ENCODE results near the gene LRGUK.

Gene LRGUK

DNA sequence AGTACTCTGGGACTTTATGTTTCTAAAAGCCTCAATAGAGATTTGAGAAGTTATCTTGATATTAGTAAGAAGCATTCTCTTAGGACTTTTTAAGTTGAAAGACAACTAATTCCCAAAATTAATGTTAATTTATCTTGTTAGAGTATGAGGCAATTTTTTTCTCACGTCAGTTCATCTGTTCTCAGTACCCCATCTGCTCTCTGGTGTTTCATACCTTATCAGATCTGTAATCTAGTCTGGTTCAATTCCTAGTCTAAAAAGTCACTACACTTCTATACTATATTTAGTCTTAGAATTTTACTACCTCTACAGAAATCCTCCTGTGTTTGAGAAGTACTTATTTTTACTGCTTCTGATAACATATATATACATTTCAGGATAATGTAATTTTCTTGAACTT is 66.1 kb downstream of the LRGUK start:
- TF ChIP-seq, protein P1, sequence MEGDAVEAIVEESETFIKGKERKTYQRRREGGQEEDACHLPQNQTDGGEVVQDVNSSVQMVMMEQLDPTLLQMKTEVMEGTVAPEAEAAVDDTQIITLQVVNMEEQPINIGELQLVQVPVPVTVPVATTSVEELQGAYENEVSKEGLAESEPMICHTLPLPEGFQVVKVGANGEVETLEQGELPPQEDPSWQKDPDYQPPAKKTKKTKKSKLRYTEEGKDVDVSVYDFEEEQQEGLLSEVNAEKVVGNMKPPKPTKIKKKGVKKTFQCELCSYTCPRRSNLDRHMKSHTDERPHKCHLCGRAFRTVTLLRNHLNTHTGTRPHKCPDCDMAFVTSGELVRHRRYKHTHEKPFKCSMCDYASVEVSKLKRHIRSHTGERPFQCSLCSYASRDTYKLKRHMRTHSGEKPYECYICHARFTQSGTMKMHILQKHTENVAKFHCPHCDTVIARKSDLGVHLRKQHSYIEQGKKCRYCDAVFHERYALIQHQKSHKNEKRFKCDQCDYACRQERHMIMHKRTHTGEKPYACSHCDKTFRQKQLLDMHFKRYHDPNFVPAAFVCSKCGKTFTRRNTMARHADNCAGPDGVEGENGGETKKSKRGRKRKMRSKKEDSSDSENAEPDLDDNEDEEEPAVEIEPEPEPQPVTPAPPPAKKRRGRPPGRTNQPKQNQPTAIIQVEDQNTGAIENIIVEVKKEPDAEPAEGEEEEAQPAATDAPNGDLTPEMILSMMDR (IDR thresholded peaks at IDR 0.05; ENCODE audit: low read depth, low read length) = no peak
- Histone ChIP-seq H3K27me3 (no peaks in the 10 kb centered on the region), H3K4me1 (peaks cover 9% of the 10 kb centered on the region), H3K36me3 (no peaks in the 10 kb centered on the region), H3K9me3 (no peaks in the 10 kb centered on the region), H3K4me3 (ENCODE audit: low read depth, low read length) (no peak overlapping the region)
- DNase-seq = no peak

- TF ChIP-seq, protein P1 (IDR thresholded peaks at IDR 0.05; ENCODE audit: low read depth, low read length) = no peak
- no peak for DNase-seq
- Histone ChIP-seq H3K4me1 (peaks cover 9% of the 10 kb centered on the region), H3K9me3 (no peaks in the 10 kb centered on the region), H3K4me3 (ENCODE audit: low read depth, low read length) (no peak overlapping the region), H3K27me3 (no peaks in the 10 kb centered on the region), H3K36me3 (no peaks in the 10 kb centered on the region)
Observed at GRCh38 chr7:134195252-134195651, 68.1 kb downstream of the LRGUK start.

DNA sequence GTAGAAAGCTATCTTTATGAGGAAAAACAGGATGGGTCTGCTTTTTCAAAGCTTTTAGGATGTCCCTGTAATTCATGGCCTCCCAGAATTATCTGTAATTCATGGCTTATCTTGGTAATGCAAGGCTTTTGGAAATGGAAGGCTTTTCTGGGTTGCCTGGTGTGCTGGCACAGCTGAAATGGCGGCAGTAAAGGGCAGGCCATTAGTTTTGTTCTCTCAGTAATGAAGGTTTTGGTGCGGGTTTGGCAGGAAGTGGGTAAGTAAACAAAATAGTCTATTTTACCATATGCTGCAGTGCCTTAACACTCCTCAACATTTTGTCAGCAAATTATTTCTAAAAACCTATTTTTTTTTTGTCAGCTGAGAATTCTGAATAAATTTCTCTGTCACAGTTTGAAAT is 69.3 kb downstream of the LRGUK start:
- no peaks in the 10 kb centered on the region for H3K9me3 ChIP-seq
- no peaks in the 10 kb centered on the region for H3K27me3 ChIP-seq
- no peak overlapping the region for H3K4me3 ChIP-seq (ENCODE audit: low read depth, low read length)
- no peaks in the 10 kb centered on the region for H3K36me3 ChIP-seq
- peaks cover 9% of the 10 kb centered on the region for H3K4me1 ChIP-seq
- TF ChIP-seq, protein P1 (IDR thresholded peaks at IDR 0.05; ENCODE audit: low read depth, low read length) = no peak
- DNase-seq = no peak

GRCh38 chr7:134197345-134197744 is 70.2 kb downstream of the LRGUK start:
- Histone ChIP-seq H3K27me3 (no peaks in the 10 kb centered on the region), H3K4me3 (ENCODE audit: low read depth, low read length) (no peak overlapping the region), H3K36me3 (no peaks in the 10 kb centered on the region), H3K9me3 (no peaks in the 10 kb centered on the region), H3K4me1 (peaks cover 9% of the 10 kb centered on the region)
- DNase-seq = no peak
- TF ChIP-seq, protein P1 (IDR thresholded peaks at IDR 0.05; ENCODE audit: low read depth, low read length) = peak; percentile 17; the same call in 1 of the 2 replicates

GRCh38 chr7:134200970-134201369 is 73.8 kb downstream of the LRGUK start:
- no peaks in the 10 kb centered on the region for H3K9me3 ChIP-seq
- TF ChIP-seq, protein P1 (IDR thresholded peaks at IDR 0.05; ENCODE audit: low read depth, low read length) = no peak

DNA sequence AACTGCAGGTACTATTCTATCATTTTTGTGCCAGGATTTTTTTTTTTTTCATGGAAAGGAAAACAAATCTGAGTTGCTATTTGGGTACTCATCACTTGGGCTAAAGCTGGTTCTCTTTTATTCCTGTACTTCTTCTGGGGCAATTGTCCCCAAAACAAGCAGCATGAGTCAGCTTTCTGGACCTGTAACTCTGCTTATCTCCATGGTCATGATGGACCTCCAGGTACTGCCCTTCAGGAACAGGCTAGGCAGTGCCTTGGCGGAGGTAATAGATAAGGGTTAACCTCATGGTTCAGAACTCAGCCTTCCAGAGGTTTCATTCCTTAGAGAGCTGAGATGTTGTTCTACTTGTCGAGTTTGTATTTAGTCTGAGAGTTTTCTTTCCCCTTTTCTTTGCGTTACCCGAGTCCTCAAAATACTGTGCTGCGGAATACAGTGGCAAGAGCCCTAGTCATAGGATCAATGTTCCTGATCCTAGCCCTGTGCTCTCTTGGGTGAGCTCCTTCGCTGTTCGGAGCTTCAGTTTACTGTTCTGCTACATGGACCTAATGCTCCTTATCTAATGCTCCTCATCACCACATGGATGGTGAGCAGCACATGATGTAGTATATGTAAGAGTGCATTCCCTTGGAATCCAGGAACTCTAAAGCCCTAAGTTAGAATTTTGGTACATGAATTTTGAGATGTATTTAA is 74.6 kb downstream of the LRGUK start:
- Histone ChIP-seq H3K27me3 (no peaks in the 10 kb centered on the region), H3K4me1 (peaks cover 7% of the 10 kb centered on the region; the same call in 1 of the 2 replicates), H3K4me3 (ENCODE audit: low read depth, low read length) (no peak overlapping the region), H3K36me3 (no peaks in the 10 kb centered on the region), H3K9me3 (no peaks in the 10 kb centered on the region)
- TF ChIP-seq, protein P1 (IDR thresholded peaks at IDR 0.05; ENCODE audit: low read depth, low read length) = no peak
- no peak for DNase-seq

More at GRCh38 chr7:134200970-134201369, 73.8 kb downstream of the LRGUK start:
- no peaks in the 10 kb centered on the region for H3K27me3 ChIP-seq
- no peak overlapping the region for H3K4me3 ChIP-seq (ENCODE audit: low read depth, low read length)
- DNase-seq = no peak
- H3K4me1 ChIP-seq = peaks cover 7% of the 10 kb centered on the region
- H3K36me3 ChIP-seq = no peaks in the 10 kb centered on the region
